ENCODE data around the gene KCNJ4. TPM values are rescaled to one million over a fixed set of nuclear protein-coding genes. Genes with fewer than 3 reads are reported as not detected.

KCNJ4 gene
- total RNA-seq, 2 experiments from 2014 or later, result not detected

DNA sequence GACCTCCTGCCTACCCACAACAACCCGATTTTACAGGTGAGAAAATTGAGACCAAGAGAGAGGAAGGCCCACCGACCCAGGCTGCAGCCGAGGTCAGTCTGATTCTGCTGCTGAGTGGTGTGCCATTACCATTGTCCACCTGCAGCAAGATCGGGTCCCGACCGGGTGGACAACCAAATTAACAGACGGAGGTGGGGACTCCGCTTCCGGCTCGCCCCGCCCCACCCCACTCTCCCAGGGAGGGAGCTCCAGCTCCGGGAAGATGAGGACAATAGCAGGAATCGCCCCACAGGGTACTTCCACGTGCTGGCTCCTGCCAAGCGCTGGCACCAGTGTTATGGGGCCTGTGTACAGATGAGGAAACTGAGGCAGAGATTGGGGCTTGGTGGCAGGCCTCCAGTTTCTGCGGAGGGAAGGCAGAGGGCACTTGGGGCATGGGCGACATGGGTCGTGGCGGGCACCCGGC is 12.5 kb upstream of the KCNJ4 start:
- ATAC-seq (no peak), DNase-seq (no peak)
- no peak overlapping the region for H3K27ac Mint-ChIP-seq
- CTCF ChIA-PET, result no interaction called here
- H3K9me3 Mint-ChIP-seq (ENCODE audit: low read depth), result no peaks in the 10 kb centered on the region
- H3K4me3 Mint-ChIP-seq, result peak overlapping the region; percentile 55
- peaks cover 7% of the 10 kb centered on the region for H3K4me1 Mint-ChIP-seq
- H3K27me3 Mint-ChIP-seq, result peaks cover 50% of the 10 kb centered on the region
- no peaks in the 10 kb centered on the region for H3K36me3 Mint-ChIP-seq

DNA sequence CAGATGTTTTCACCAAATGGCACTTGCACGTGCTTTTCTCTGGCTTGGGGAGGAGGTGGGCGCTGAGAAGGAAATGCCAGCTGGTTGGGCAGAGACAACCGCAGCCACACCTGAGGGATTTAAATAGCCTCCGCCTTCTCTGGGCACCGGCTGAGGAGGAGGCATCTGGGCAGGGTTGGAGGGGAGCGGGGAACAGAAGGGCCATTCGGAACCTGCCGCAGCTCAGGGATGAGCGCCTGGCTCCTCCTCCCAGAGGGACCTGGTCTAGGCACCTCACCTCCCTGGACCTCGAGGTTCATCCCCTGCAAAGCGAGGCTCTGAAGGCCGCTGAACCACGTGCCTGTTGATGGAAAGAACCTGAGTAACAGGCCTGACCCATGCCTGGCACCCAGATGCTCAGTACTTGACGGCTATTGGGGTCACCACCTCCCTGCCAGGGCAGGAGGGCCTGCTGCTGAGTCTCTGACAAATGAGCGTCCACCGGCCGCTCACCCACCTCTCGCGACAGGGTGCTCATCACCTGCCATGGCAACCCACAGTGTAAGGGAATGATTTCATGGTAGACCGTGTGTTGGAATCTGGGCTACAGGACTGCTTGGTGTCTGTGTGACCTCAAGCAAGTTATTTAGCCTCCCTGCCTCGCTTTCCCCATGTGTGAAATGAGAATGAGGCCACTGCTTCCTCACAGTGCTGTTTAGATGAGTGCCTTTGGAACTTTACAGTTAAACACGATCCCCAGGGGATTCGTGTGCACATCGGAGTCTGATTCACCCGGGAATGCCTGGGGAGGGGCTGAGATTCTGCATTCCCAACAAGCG is 10.9 kb upstream of the KCNJ4 start:
- ATAC-seq, result no peak
- Mint-ChIP-seq H3K36me3 (no peaks in the 10 kb centered on the region), H3K4me1 (peaks cover 13% of the 10 kb centered on the region), H3K27me3 (peaks cover 66% of the 10 kb centered on the region), H3K9me3 (ENCODE audit: low read depth) (no peaks in the 10 kb centered on the region), H3K27ac (no peak overlapping the region), H3K4me3 (no peak overlapping the region)
- no peak for DNase-seq
- CTCF ChIA-PET, result no interaction called here

GRCh38 chr22:38464992-38465672 is 10.1 kb upstream of the KCNJ4 start:
- peaks cover 73% of the 10 kb centered on the region for H3K27me3 Mint-ChIP-seq
- CTCF ChIA-PET, result no interaction called here

GRCh38 chr22:38462960-38463784 is 8.2 kb upstream of the KCNJ4 start:
- Mint-ChIP-seq H3K4me3 (no peak overlapping the region), H3K4me1 (peaks cover 13% of the 10 kb centered on the region), H3K27me3 (peaks cover 81% of the 10 kb centered on the region), H3K9me3 (ENCODE audit: low read depth) (no peaks in the 10 kb centered on the region), H3K27ac (no peak overlapping the region), H3K36me3 (no peaks in the 10 kb centered on the region)
- ATAC-seq (no peak), DNase-seq (no peak)
- CTCF ChIA-PET, result interaction anchor here (1.4 kb wide), 1 partner anchor 11 kb away, joined by 3 read pairs; no protein-coding TSS in a partner anchor

More at GRCh38 chr22:38464992-38465672, 10.1 kb upstream of the KCNJ4 start:
- no peak for DNase-seq
- Mint-ChIP-seq H3K36me3 (no peaks in the 10 kb centered on the region), H3K4me1 (peaks cover 13% of the 10 kb centered on the region), H3K27ac (no peak overlapping the region), H3K9me3 (ENCODE audit: low read depth) (no peaks in the 10 kb centered on the region), H3K4me3 (no peak overlapping the region)
- no peak for ATAC-seq

GRCh38 chr22:38461414-38462081 is 6.5 kb upstream of the KCNJ4 start:
- DNase-seq (peak; percentile 73), ATAC-seq (peak; percentile 70)
- CTCF ChIA-PET, result interaction anchor here (1.0 to 1.4 kb wide), 4 partner anchors 10 to 37 kb away, joined by 3 read pairs; no protein-coding TSS in a partner anchor
- Mint-ChIP-seq H3K27me3 (peaks cover 86% of the 10 kb centered on the region), H3K27ac (no peak overlapping the region), H3K4me1 (peaks cover 6% of the 10 kb centered on the region), H3K4me3 (no peak overlapping the region), H3K9me3 (ENCODE audit: low read depth) (no peaks in the 10 kb centered on the region), H3K36me3 (no peaks in the 10 kb centered on the region)

DNA sequence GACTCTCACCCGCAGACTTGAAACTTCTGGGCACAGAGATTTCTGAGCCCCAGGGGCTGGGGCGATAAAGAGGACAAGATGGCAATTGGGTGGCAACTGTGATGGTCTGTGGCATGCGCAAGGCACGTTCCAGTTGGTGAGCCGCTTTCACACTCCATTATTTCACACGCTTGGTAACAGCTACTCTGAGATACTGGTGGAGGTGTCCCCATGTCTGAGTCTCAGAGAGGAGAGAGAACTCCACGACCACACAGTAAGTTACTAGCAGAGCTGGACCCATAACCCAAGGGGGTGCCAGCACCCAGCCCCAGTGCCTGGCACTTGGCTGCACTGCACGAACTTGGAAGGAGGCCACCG is 6.0 kb upstream of the KCNJ4 start:
- Mint-ChIP-seq H3K36me3 (no peaks in the 10 kb centered on the region), H3K9me3 (ENCODE audit: low read depth) (no peaks in the 10 kb centered on the region), H3K27ac (no peak overlapping the region), H3K4me1 (peaks cover 6% of the 10 kb centered on the region), H3K27me3 (peaks cover 85% of the 10 kb centered on the region), H3K4me3 (no peak overlapping the region)
- CTCF ChIA-PET, result interaction anchor here (1.0 kb wide), 1 partner anchor 13 kb away, joined by 3 read pairs; no protein-coding TSS in a partner anchor
- ATAC-seq (peak; percentile 17), DNase-seq (no peak)

- H3K4me3 Mint-ChIP-seq, result no peak overlapping the region
- ATAC-seq, result no peak
- CTCF ChIA-PET, result no interaction called here
Observed at GRCh38 chr22:38460426-38460840, 5.4 kb upstream of the KCNJ4 start.

GRCh38 chr22:38456841-38457699 is 2.1 kb upstream of the KCNJ4 start:
- Mint-ChIP-seq H3K27me3 (peaks cover 74% of the 10 kb centered on the region), H3K4me3 (no peak overlapping the region), H3K27ac (no peak overlapping the region), H3K9me3 (ENCODE audit: low read depth) (no peaks in the 10 kb centered on the region), H3K4me1 (peaks cover 10% of the 10 kb centered on the region), H3K36me3 (no peaks in the 10 kb centered on the region)
- ATAC-seq (no peak), DNase-seq (no peak)
- CTCF ChIA-PET, result no interaction called here

More at GRCh38 chr22:38460426-38460840, 5.4 kb upstream of the KCNJ4 start:
- Mint-ChIP-seq H3K4me1 (peaks cover 6% of the 10 kb centered on the region), H3K27me3 (peaks cover 79% of the 10 kb centered on the region), H3K9me3 (ENCODE audit: low read depth) (no peaks in the 10 kb centered on the region), H3K36me3 (no peaks in the 10 kb centered on the region), H3K27ac (no peak overlapping the region)
- no peak for DNase-seq

DNA sequence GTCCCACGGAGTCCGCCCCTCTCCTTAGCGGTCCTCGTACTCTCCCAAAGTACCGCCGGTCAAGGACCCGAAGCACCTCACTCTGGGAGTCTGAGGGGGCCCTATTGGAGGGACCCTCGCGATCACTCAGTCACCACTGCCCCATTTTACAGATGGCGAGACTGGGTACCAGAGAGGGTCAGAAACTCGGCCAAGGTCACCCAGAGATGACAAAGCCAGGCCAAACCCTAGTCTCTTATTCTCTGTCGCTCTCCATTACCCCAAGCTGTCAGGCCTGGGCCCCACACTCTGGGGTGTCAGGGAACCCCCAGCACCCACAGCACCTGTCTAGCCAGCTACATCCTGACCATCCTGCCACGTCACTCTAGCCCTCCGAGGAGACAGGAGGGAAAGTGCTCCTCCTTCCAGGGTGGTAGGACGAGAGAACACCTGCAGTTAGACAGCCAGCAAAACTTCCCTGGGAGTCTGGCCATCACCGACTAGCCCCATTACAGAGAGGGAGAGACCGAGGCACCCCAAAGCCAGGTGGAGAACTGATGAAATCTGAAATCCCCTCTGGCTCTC is 1.4 kb upstream of the KCNJ4 start:
- DNase-seq (no peak), ATAC-seq (no peak)
- CTCF ChIA-PET, result no interaction called here
- peaks cover 5% of the 10 kb centered on the region for H3K4me1 Mint-ChIP-seq
- H3K9me3 Mint-ChIP-seq (ENCODE audit: low read depth), result no peaks in the 10 kb centered on the region
- no peaks in the 10 kb centered on the region for H3K36me3 Mint-ChIP-seq
- H3K4me3 Mint-ChIP-seq, result no peak overlapping the region
- no peak overlapping the region for H3K27ac Mint-ChIP-seq
- H3K27me3 Mint-ChIP-seq, result peaks cover 70% of the 10 kb centered on the region

DNA sequence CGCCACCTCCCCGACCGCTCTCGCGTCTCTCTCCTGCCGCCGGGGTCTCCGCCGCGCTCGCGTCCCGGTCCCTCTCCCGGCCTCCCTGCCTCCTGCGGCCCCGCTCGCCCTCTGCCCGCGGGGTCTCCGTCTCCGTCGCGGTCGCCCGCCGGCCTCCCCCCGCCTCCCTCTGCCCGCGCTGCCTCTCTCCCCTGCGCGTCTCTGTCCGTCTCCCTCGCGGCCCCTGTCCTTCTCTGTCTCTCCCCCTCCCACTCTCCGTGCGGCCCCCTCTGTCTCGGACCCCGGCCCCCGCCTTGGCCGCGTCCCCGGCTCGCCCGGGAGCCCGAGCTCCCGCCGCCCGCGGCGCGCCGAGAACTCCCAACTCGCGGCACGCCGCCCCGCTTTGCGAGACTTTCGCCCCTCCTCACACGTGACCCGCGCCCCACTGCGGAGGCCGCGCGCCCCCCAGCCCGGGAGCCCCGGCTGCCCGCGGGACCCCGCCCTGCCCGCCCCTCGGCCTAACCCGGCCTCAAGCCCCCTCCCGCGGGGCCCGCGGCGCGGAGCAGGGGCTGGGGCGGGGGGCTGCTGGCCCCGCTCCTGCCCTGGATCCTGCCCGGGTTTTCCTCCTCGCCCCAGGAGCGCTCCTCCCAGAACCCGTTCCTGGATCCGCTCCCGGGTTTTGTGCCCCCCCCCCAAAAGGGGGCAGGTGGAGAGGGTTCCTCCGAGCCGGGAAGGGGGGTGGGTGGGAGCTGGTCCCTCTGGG is 702 bp upstream of the KCNJ4 start:
- no peak for ATAC-seq

GRCh38 chr22:38454353-38455075 is 485 bp downstream of the KCNJ4 start:
- H3K36me3 Mint-ChIP-seq, result no peaks in the 10 kb centered on the region
- H3K9me3 Mint-ChIP-seq (ENCODE audit: low read depth), result no peaks in the 10 kb centered on the region
- peaks cover 75% of the 10 kb centered on the region for H3K27me3 Mint-ChIP-seq
- ATAC-seq, result peak; percentile 27
- CTCF ChIA-PET, result no interaction called here
- DNase-seq, result no peak
- peak overlapping the region; percentile 29 for H3K4me3 Mint-ChIP-seq
- H3K4me1 Mint-ChIP-seq, result peaks cover 4% of the 10 kb centered on the region
- no peak overlapping the region for H3K27ac Mint-ChIP-seq

More for the DNA sequence above, 702 bp upstream of the KCNJ4 start:
- Mint-ChIP-seq H3K27ac (no peak overlapping the region), H3K36me3 (no peaks in the 10 kb centered on the region), H3K9me3 (ENCODE audit: low read depth) (no peaks in the 10 kb centered on the region), H3K4me1 (peaks cover 4% of the 10 kb centered on the region), H3K4me3 (no peak overlapping the region), H3K27me3 (peaks cover 70% of the 10 kb centered on the region)
- CTCF ChIA-PET, result no interaction called here
- DNase-seq, result no peak

Measured in activated CD8-positive, alpha-beta memory T cell treated with anti-CD3 and anti-CD28 coated beads, Interleukin-2, amount 10 ng/mL, durations not matched to agents 7 days and 5 days (primary cell).